Ovary (tissue), 9 donors: ENCODE results near the gene ORC3. TPM values are rescaled to one million over a fixed set of nuclear protein-coding genes. Genes with fewer than 3 reads are reported as not detected.
"Not testable (repeated sequence)": the region's sequence is repeated elsewhere in the genome, so short reads cannot be mapped to it uniquely, and the experiment has no call there.

Experiments used
- DNase-seq, 5 donors: peaks; one replicate each; pipeline ENCODE4 v3.0.0-alpha.2; 2019 to 2020
- H3K27ac ChIP-seq, 2 donors: fragments of 200-600 bp; one replicate each; pipeline versions ENCODE4 v1.5.1 to v1.8.0; 2019 to 2022
- H3K27me3 ChIP-seq: fragments of 200-600 bp; one replicate; pipeline ENCODE4 v1.8.0; 2022
- H3K36me3 ChIP-seq: fragments of 200-600 bp; sonication (generic); one replicate; pipeline ENCODE4 v1.5.1; 2019
- H3K4me1 ChIP-seq: one replicate; pipeline ENCODE4 v1.8.1; 2013; ENCODE audit warnings: mild to moderate bottlenecking, moderate library complexity; ENCODE audit not compliant: insufficient read depth
- H3K4me3 ChIP-seq: fragments of 200-600 bp; sonication (generic); one replicate; pipeline ENCODE4 v1.5.1; 2017
- H3K9me3 ChIP-seq, 2 donors: fragments of 200-600 bp in 1 of 2; sonication (generic) in 1 of 2; one replicate each; pipeline versions ENCODE4 v1.5.1 to v1.8.1; 2013 to 2019; ENCODE audit warnings: mild to moderate bottlenecking in 1 of 2, moderate library complexity in 1 of 2
- EP300 ChIP-seq: sonication (generic); formaldehyde crosslinking; IDR thresholded peaks from one replicate; pipeline ENCODE4 v1.6.1; 2017; ENCODE audit warnings: antibody characterized with exemption
- POLR2A ChIP-seq: fragments of 450-650 bp; IDR thresholded peaks from one replicate; pipeline ENCODE4 v1.6.1; 2017; ENCODE audit warnings: antibody characterized with exemption, mild to moderate bottlenecking, moderate library complexity
- WGBS, 3 donors: extraction: QIAGEN DNeasy Blood & Tissue Kit in 1 of 3; methylation state at CpG; one replicate each; pipeline versions ENCODE4 v1.1.5 to v1.1.7; 2013 to 2017; 5-methylcytosine and 5-hydroxymethylcytosine counted together
- intact Hi-C, 4 donors: fragments of 100-400 bp; cut with DNase I; formaldehyde crosslinking; loops; one replicate each; pipeline versions ENCODE4 v1.11.0 to v1.15.1; 2022 to 2023
- polyA plus RNA-seq, 2 donors: library from polyadenylated mRNA; stranded (reverse); fragments of 200-250 nt in 1 of 2; fragments of 350-450 nt in 1 of 2; fragmentation: Illumina TruSeq in 1 of 2; extraction: RNeasy Lipid Tissue Mini Kit (QIAGEN cat#74804) in 1 of 2; gene quantifications; one replicate each; pipeline ENCODE4 v1.2.3, GENCODE V29; 2013 to 2014
- total RNA-seq, 7 donors: library from RNA; depleted of rRNA in 2 of 7; stranded (reverse); fragments of >200 nt in 2 of 7; fragmentation: NEBNext Ultra II Directional in 3 of 7; extraction: Animal tissue kit (Norgen Biotek cat#: 25700) in 3 of 7; gene quantifications; one replicate each; pipeline versions ENCODE4 v1.1.0 to v1.2.4, GENCODE V29; 2016 to 2023
- TF ChIP-seq, protein P1 (sequence below), 3 donors: fragments of 450-650 bp in 2 of 3; fragments of 200-600 bp in 1 of 3; IDR thresholded peaks; one replicate each; pipeline versions ENCODE4 v1.5.1 to v1.8.0; 2016 to 2022; ENCODE audit warnings: antibody characterized with exemption in 3 of 3, mild to moderate bottlenecking in 1 of 3
- donor health status: DM: no; HTN: no; CAD: no; lungs with moderate emphysema.
- donor health status: DM: no; HTN: no; CAD: no.
- donor health status: Bipolar disorder and iron deficiency.
- donor health status: DM: yes; HTN: yes; CAD: no.
- donor health status: DM: no; HTN: no; CAD: no.
- donor health status: DM: yes; HTN: yes; CAD: no.

The ORC3 gene
- total and polyA plus RNA-seq, 9 donors: 17.4 to 35.8 (median 26.0) TPM

DNA sequence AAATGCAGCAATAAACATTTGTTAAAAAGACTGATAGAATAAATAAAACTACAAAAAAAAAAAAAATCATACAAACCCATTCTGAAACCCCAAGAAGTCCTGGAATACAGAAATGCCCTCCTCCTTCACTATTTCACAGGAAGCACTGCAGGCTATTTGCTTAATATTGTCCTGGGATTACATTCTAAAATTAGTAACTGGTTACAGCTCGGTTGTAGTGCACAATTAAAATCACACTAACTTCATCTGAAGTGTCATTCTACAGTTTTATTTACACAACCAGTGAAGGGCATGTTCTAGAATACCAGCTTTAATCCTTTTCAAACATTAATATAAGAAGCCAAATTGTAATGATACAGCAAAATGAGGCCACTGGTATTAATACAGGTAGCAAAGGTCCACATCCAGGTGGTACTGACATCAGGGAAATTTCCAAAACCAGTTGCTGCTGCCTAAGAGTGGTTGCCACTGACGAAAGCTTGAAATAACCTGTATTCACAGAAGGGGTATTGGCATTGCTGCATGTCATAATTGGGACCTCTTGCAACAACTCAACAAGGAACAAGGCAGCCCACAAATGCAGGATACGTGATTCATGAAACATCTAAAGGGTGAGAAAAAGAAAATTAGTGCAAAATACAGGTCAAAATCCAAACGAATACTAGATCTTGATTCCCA, 85.2 kb downstream of the ORC3 start:
- WGBS, 3 donors: 60 to 65% (median 62%) methylated on average over 4 of the region's 4 CpGs
- no peak overlapping the region for H3K4me3 ChIP-seq
- intact Hi-C loops: no loop called here
- H3K9me3 ChIP-seq: no peaks in the 10 kb centered on the region
- H3K27ac ChIP-seq: no peak overlapping the region
- no peak for DNase-seq
- no peaks in the 10 kb centered on the region for H3K36me3 ChIP-seq
- TF ChIP-seq EP300 (no peak), POLR2A (no peak)
- TF ChIP-seq, protein P1, sequence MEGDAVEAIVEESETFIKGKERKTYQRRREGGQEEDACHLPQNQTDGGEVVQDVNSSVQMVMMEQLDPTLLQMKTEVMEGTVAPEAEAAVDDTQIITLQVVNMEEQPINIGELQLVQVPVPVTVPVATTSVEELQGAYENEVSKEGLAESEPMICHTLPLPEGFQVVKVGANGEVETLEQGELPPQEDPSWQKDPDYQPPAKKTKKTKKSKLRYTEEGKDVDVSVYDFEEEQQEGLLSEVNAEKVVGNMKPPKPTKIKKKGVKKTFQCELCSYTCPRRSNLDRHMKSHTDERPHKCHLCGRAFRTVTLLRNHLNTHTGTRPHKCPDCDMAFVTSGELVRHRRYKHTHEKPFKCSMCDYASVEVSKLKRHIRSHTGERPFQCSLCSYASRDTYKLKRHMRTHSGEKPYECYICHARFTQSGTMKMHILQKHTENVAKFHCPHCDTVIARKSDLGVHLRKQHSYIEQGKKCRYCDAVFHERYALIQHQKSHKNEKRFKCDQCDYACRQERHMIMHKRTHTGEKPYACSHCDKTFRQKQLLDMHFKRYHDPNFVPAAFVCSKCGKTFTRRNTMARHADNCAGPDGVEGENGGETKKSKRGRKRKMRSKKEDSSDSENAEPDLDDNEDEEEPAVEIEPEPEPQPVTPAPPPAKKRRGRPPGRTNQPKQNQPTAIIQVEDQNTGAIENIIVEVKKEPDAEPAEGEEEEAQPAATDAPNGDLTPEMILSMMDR (IDR thresholded peaks at IDR 0.05): no peak
- no peaks in the 10 kb centered on the region for H3K27me3 ChIP-seq
- H3K4me1 ChIP-seq: no peaks in the 10 kb centered on the region

- Histone ChIP-seq H3K4me3 (no peak overlapping the region), H3K27ac (no peak overlapping the region), H3K27me3 (no peaks in the 10 kb centered on the region), H3K9me3 (no peaks in the 10 kb centered on the region), H3K4me1 (peaks cover 4% of the 10 kb centered on the region), H3K36me3 (no peaks in the 10 kb centered on the region)
- TF ChIP-seq EP300 (no peak), POLR2A (no peak)
- TF ChIP-seq, protein P1 (IDR thresholded peaks at IDR 0.05): no peak
- intact Hi-C loops: no loop called here
- no peak for DNase-seq
Measured at GRCh38 chr6:87682310-87682709, 92.4 kb downstream of the ORC3 start.

- Histone ChIP-seq H3K4me1 (peaks cover 4% of the 10 kb centered on the region), H3K27ac (no peak overlapping the region), H3K27me3 (no peaks in the 10 kb centered on the region), H3K36me3 (no peaks in the 10 kb centered on the region), H3K9me3 (no peaks in the 10 kb centered on the region), H3K4me3 (no peak overlapping the region)
- WGBS, 3 donors: 81 to 90% (median 87%) methylated on average over 3 of the region's 3 CpGs
- TF ChIP-seq, protein P1 (IDR thresholded peaks at IDR 0.05): no peak
- TF ChIP-seq EP300: no peak
- TF ChIP-seq POLR2A: no peak
- DNase-seq: no peak
- intact Hi-C loops: no loop called here
Measured at GRCh38 chr6:87683890-87684289, 94.0 kb downstream of the ORC3 start.

- no peaks in the 10 kb centered on the region for H3K36me3 ChIP-seq
- no peak for DNase-seq
- H3K4me3 ChIP-seq: no peak overlapping the region
- H3K9me3 ChIP-seq: no peaks in the 10 kb centered on the region
- peaks cover 4% of the 10 kb centered on the region for H3K4me1 ChIP-seq
- H3K27me3 ChIP-seq: no peaks in the 10 kb centered on the region
- WGBS, 3 donors: 93 to 96% (median 93%) methylated on average over 1 of the region's 1 CpG
- TF ChIP-seq POLR2A (no peak), EP300 (no peak)
- TF ChIP-seq, protein P1 (IDR thresholded peaks at IDR 0.05): no peak
- no peak overlapping the region for H3K27ac ChIP-seq
- intact Hi-C loops: no loop called here
Measured at GRCh38 chr6:87684895-87685654, 95.1 kb downstream of the ORC3 start.

DNA sequence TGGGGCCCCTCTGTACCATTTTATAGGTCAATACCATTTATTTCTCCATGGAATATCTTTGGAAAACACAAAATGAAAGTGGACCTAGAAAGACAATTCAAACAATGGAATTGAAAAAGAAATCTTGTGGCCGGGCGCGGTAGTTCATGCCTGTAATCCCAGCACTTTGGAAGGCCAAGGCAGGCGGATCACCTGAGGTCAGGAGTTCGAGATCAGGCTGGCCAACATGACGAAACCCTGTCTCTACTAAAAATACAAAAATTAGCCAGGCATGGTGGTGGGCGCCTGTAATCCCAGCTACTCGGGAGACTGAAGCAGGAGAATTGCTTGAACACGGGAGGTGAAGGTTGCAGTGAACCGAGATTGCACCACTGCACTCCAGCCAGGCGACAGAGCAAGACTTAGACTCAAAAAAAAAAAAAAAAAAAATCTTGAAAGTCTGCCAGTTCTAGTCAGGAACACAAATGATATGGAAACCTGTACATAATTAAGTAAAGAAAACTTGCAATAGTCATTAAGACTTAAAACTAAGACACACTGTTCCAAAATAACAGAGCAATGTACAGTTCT, 96.8 kb downstream of the ORC3 start:
- H3K9me3 ChIP-seq, H3K4me1 ChIP-seq, H3K36me3 ChIP-seq, H3K27me3 ChIP-seq, intact Hi-C loops, H3K27ac ChIP-seq, H3K4me3 ChIP-seq, DNase-seq: not testable (repeated sequence)
- 73 to 79% (median 77%) methylated on average over 11 of the region's 11 CpGs for WGBS, 3 donors
